SHP77 treated with DMSO at 0.1 percent for 48 hours (cell line): ENCODE results near the gene SPATA24.
"Not testable (repeated sequence)": the region's sequence is repeated elsewhere in the genome, so short reads cannot be mapped to it uniquely, and the experiment has no call there.

Experiments
- DNase-seq: peaks from one replicate; lab custom pipeline; 2025; lab: John Stamatoyannopoulos, UW

The SPATA24 gene

DNA sequence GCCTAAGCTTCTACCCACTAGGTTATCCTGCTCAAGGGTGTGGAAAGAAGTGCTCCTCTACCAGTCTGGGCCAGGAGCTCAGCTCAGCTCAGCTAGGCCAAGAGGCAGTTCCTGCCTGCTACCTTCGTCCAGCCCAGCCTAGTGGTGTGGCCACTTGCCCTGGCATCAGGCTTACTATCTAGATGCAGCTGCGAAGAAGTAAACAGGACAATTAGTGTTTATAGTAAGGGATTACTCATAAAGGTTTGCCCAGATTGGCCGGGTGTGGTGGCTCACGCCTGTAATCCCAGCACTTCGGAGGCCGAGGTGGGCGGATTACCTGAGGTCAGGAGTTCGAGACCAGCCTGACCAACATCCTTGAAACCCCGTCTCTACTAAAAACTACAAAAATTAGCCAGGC, 12.8 kb upstream of the SPATA24 start:
- no peak for DNase-seq

GRCh38 chr5:139415869-139416268, 12.0 kb upstream of the SPATA24 start:
- no peak for DNase-seq

DNA sequence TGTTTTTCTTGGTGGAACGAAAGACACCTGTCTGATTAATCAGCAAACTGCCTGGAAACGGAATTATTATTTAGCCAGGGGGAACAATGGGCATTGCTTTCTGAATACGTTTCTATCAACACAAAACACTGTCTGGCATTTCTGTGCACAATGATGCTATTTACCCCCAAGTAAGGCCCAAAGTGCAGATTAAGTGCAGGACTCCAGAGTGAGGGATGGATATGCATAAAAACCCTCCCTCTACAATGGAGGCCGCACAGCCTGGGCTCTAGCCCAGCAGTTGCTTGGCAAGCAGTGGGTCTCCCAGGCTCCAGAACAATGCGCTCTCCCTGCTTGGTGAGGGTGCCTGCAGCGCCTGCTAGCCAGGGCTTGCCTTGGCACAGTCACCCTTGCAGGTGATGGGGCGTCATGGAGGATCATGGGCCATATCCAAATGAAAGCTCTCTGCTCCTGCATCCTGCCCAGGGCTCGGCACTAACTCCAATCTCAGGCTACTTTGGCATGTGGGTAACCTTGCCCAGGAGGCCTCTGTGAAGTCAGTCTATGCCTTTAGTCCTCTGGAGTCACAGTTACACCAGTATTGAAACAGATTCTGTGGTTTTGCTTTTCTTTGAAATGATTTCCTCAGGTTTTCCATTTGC, 11.5 kb upstream of the SPATA24 start:
- no peak for DNase-seq

- peak; percentile 6 for DNase-seq
Measured at GRCh38 chr5:139414581-139415130, 10.8 kb upstream of the SPATA24 start.

DNA sequence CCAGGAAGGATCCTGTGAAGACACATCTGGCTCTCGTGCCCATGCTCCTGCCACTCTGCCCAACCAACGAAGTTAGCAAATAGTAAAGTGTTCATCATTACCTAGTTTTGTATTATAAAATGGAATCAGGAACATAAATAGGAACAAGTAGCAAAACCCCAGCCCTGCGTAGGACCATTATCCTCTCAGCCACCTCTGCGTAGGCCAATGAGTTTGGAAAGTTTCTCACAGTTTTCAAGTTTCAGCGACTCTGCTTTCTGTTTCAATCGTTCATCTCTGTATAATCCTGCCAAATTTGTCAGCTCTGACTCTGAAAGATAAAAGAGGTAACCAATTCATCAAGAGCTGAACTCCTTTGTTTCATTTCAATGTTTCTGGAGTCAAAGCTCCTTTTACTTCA, 10.1 kb upstream of the SPATA24 start:
- DNase-seq: no peak

DNA sequence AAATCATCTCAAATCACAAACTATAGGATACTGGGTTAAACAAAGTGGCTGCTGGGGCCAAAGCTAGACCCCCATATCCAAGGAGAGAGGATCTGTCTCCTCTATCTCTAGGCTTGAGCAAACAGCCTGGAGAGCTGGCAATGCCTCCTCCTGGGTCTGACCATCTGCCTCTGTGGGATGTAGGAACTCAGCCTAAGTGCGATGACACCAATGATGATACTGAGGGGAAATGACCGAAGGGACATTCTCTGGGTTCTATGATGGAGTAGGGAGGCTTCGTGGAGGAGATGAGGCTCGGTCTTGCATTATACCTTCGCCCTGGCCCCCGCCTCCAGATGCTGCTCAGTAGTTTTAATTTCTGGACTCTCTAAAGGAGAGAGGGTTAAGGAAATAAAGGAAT, 9.3 kb upstream of the SPATA24 start:
- no peak for DNase-seq

DNA sequence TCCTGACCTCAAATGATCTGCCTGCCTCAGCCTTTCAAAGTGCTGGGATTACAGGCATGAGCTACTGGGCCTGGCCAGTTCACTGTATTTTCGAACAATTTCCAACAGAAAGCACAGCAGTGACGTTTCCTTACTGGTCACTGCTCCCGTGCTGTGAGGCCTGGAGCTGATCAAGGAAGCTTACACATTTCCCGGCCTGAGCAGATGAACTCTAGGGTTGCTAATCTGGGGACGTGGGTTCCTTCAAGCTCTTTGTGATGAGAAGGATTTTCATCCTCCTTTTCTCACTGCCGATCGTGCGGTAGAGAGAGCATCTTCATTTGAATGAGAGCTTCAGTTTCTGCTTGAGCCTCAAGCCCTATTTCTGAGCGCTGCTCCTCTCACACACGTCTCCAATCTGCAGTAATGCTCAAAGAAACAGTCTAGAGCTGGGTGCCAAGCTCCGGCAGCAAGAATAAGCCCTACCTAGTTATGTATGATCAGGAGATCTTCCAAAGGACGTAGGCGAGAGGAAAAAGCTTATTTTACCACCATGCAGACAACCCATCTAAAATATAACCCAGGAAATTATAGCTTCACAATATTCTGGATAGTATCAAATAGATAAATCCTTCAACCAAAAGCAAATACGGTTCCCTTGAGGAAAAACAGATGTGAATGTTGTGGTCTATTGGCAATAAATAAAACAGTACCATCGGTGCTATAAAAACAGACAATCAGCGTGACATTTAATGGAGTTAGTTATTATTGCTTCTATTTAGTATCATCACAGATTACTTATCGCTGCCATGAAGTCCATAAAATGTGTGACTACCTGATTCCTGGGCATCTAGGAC, 7.3 kb upstream of the SPATA24 start:
- DNase-seq: no peak

- DNase-seq: no peak
Measured at GRCh38 chr5:139410121-139410992, 6.5 kb upstream of the SPATA24 start.

DNA sequence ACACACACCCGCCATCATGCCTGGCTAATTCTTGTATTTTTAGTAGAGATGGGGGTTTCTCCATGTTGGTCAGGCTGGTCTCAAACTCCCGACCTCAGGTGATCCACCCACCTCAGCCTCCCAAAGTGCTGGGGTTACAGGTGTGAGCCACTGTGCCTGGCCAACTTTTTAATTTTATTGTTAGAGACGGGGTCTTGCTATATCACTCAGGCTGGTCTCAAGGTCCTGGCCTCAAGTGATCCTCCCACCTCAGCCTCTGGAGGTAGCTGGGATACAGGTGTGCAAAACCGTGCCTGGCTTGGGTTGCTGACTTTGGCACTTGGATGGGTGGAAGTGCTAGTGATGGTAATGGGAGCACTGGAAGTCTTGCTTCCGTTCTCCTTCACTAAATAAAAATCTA, 5.2 kb upstream of the SPATA24 start:
- DNase-seq: not testable (repeated sequence)

DNA sequence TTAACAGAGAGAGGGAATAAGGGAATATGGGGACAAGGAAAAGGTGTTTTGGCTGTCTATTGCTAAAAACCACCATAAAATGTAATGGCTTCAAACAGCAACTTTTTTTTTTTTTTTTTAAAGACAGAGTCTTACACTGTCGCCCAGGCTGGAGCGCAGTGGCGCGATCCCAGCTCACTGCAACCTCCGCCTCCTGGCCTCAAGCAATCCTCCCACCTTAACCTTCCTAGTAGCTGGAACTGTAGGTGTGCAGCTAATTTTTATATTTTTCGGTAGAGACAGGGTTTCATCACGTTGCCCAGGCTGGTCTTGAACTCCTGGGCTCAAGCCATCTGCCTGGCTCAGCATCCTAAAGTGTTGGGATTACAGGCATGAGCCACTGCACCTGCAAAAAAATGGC, 4.3 kb upstream of the SPATA24 start:
- DNase-seq: no peak

DNA sequence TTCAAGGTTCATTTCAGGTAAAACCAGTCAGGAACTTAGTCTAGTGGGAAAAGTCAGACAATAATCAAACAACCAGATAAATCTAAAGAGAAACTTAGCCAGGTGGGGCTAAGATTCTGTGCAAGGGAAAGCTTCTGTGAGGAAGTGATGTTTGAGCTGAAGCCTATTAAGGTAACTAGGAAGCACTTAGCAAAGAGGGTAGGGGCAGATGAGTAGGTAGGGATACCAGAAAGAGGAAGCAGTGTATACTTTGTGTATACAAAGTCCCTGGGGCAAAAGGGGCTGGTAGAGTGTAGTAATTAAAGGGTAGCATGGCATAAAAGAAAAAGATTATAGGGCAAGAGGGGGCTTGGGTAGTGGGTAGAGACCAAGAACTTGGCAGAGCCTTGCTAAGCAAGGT, 3.6 kb upstream of the SPATA24 start:
- no peak for DNase-seq

DNA sequence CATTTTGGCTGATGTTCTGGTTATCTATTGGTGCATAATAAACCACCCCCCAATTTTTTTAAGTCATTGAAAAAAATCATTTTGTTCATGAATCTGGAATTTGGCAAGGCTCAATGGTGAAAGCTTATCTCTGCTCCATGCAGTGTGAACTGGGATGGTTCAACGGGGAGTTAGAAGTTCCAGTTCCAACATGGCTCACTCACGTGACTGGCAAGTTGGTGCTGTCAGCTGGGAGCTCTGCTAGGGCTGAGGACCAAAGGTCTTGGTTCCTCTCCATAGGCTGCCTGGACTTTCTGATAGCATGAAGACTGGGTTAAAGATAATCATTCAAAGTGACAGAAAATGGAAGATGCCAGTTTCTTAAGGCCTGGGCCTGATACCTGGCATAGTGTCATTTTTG, 3.1 kb upstream of the SPATA24 start:
- no peak for DNase-seq

- DNase-seq: no peak
Measured at GRCh38 chr5:139404484-139404840, 573 bp upstream of the SPATA24 start.

DNA sequence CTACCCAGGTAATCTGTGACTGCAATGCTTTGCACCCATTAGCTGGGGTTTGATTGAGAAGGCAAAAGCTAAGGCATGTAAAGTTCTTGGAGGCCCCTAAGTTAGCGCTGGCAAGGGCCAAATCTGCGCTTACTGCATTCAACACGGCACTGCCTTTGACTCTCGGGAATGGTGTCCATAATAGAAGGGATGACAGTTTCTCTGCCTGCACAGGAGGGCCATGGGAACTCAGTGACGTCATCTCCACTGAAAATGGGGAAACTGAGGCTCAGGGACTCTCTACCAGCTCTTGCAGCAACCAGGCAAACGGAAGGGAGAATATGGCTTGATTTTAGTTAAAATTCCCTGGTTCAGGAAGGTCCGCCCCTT, 487 bp downstream of the SPATA24 start:
- no peak for DNase-seq

- DNase-seq: peak; percentile 23
Measured at GRCh38 chr5:139402561-139403158, 1.2 kb downstream of the SPATA24 start.

GRCh38 chr5:139401546-139401945, 2.3 kb downstream of the SPATA24 start:
- no peak for DNase-seq

DNA sequence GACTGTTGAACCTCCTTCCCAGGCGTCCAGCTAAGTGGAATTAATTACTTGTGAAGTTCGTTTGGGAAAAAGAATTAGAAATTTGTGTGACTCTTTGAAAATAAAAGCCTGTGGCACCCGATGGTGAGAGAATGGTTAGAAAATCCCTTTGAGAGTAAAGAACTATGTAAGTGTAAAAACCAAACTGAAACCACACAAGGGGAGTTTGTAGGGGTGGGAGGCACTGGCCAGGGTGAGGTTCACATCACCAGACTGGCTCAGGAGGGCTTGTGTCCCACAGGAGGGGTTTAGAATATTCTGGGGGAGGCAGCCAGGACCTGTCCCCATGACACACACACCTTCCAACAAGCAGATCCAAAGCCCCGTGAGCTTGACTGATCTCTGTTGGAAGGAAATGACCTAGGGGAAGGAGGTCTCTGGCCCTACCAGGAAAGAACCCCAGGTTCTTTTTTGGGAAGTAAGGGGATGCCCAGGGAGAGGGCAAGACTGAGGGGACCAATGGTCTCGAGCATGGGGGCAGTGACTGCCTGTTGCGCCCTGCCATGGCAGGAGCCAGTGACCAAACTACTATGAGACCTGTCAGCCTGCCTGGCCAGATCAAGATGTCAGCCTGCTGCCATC, 4.3 kb downstream of the SPATA24 start:
- no peak for DNase-seq

GRCh38 chr5:139397921-139398320, 6.0 kb downstream of the SPATA24 start:
- no peak for DNase-seq

GRCh38 chr5:139396691-139397090, 7.2 kb downstream of the SPATA24 start:
- DNase-seq: no peak

DNA sequence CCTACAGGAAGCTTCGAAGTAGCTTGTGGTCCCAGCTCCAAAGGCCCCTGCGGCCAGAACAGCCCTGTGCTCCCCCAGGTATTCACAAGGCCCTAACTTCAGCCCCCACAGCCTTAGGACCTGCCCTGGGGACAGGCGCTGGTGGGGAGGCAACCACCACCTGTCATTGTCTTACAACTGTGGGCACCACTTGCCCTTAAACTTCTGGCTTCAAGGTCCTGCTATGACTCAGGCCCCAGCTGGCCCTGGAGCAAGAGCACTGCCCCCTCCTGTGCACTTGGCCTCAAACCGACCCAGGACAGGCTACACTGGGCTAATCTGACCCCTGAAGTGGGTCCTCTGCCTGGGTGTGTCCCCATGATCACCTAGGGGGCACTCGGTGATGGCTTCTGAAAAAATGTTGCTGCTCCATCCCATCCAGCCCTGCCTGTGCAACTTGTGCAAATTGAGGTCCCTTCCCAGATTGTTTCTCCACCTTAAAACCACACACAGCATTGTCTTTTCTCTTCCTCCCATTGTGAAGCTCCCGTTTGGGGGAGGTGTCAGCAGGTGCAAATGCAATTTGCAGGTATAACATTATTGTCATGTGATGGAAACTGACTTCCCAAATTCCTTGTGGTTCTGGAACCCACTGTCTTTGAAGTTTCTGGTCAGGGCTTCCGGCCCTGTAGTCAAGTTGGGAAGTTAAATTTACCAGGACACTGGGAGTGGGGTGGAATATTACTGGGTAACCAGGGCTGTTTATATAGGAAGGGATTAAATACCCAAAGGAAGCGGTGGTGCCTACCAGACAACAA, 7.8 kb downstream of the SPATA24 start:
- DNase-seq: no peak
